NB4 (cell line): ENCODE measurements around the gene CREB3L4.

Experiments used
- MYC ChIP-seq: IDR thresholded peaks from 2 replicates; pipeline ENCODE4 v1.6.1; 2011; ENCODE audit warnings: low read depth, low read length
- POLR2A ChIP-seq: IDR thresholded peaks from 2 replicates; pipeline ENCODE4 v1.6.1; 2011; ENCODE audit warnings: mild to moderate bottlenecking; ENCODE audit not compliant: insufficient read length; ENCODE audit errors: extremely low read depth
- TF ChIP-seq, protein P1 (sequence below): IDR thresholded peaks from 2 replicates; pipeline ENCODE4 v1.6.1; 2011; ENCODE audit warnings: low read depth, low read length
- TF ChIP-seq, protein P2 (sequence below): IDR thresholded peaks from one replicate; pipeline ENCODE4 v1.5.1; 2012; ENCODE audit warnings: low read depth, low read length

GRCh38 chr1:153985941-153986761 is 18.4 kb downstream of the CREB3L4 start, which contains the start of gene RAB13:
- TF ChIP-seq, protein P1, sequence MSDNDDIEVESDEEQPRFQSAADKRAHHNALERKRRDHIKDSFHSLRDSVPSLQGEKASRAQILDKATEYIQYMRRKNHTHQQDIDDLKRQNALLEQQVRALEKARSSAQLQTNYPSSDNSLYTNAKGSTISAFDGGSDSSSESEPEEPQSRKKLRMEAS: no peak
- no peak for TF ChIP-seq POLR2A
- TF ChIP-seq, protein P2, sequence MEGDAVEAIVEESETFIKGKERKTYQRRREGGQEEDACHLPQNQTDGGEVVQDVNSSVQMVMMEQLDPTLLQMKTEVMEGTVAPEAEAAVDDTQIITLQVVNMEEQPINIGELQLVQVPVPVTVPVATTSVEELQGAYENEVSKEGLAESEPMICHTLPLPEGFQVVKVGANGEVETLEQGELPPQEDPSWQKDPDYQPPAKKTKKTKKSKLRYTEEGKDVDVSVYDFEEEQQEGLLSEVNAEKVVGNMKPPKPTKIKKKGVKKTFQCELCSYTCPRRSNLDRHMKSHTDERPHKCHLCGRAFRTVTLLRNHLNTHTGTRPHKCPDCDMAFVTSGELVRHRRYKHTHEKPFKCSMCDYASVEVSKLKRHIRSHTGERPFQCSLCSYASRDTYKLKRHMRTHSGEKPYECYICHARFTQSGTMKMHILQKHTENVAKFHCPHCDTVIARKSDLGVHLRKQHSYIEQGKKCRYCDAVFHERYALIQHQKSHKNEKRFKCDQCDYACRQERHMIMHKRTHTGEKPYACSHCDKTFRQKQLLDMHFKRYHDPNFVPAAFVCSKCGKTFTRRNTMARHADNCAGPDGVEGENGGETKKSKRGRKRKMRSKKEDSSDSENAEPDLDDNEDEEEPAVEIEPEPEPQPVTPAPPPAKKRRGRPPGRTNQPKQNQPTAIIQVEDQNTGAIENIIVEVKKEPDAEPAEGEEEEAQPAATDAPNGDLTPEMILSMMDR: no peak
- no peak for TF ChIP-seq MYC
